Central memory CD4-positive, alpha-beta T cell (primary cell): ENCODE results near the gene NCF2.

Experiments
- DNase-seq: peaks from one replicate; pipeline ENCODE4 v3.0.0; 2022

The NCF2 gene

DNA sequence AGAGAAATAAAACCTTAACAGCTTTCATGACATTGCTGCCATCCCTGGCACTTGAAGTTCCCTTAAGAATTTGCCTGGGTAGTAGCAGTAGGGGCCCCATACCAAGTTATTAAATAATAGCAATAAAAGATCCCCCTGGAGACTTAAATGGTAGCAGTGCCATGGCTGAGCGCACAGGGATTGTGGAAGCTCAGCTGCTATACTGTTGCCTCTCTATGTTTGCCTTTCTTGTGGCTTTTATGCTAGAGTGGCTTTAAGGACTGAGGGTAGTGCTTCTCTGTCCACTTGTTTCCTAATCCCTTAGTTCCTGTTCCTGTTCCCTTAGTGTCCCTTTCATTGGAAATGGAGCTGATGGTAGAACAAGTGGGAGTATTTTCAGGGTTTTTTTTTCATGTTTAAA is 42.1 kb downstream of the NCF2 start:
- DNase-seq: no peak

DNA sequence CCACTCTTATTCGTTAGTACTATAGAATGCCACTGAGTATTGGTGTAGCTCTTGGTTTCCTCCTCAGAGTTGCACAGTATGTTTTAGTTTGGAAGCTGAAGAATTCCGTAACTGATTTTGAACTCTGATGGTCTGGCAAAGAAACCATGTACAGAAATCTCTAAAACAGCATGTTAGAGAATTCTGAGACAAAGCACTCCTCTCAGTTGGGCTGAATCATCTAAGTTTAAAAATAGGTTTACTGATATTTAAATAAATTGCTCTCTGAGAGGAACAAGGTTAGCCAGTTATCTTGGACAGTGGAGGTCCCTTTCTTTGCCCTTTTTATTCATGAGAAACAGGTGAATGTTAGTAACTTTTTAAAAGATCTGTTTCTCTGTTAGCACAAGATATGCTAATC is 43.8 kb downstream of the NCF2 start:
- DNase-seq: no peak

DNA sequence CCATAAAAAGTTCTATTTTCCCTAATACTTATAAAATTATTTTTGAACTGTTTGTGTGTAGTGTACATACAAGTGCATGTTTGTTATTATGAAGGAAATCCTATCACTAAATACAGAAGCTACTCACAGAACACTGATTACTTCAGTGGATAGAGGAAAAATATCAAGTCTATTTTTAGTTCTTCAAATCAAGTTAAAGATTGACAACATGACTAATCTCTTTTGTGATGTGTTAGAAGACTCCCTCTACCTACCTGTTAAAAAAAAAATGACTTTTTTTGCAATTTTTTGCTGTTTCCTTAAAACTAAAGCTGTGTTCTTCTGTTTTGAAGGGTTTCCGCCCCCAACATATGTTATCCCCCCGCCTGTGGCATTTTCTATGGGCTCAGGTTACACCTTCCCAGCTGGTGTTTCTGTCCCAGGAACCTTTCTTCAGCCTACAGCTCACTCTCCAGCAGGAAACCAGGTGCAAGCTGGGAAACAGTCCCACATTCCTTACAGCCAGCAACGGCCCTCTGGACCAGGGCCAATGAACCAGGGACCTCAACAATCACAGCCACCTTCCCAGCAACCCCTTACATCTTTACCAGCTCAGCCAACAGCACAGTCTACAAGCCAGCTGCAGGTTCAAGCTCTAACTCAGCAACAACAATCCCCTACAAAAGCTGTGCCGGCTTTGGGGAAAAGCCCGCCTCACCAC is 45.5 kb downstream of the NCF2 start:
- DNase-seq: no peak

DNA sequence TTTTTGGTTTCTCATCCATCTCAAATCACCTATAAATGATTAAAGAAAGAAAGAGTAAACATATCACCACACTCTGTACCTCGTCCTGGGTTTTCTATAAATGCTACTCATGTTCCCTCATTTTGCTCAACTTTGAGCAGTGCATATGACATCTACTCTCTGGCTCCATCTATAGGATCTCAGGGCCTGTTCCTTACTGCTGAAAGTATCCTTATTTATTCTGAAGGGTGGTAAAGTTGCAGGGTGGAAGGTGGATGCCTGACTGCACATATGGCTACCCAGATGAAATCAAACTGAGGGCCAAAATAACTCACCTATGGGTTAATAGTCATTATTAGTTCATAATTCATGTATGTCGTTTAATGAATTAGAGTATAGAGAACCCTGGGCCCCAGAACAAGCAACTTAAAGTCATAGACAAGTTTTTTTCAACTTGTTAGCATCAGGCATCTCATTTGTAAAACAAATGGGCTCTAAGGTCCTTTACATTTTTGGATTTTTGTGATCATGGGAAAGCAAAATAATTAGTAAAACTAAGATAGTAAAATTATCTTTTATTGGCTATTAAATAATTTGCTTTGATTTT is 46.5 kb downstream of the NCF2 start:
- DNase-seq: peak; percentile 45

DNA sequence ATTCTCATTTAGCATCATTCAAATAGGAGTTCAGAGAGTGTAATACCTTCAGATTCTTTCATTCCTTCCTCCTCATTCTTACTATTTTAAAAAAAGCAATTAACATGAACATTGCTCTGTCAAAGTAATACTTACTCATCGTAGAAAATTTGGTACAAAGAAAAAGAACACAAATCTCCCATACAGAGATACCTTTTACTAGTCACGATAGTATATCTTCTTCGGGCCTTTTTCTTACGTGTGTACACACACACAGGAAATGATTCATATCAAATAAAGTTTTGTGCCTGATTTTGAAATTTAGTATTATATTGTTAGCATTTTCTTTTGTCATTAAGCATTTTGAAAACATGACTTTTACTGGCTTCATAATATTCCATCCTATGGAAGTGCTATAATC is 52.9 kb downstream of the NCF2 start:
- DNase-seq: no peak

DNA sequence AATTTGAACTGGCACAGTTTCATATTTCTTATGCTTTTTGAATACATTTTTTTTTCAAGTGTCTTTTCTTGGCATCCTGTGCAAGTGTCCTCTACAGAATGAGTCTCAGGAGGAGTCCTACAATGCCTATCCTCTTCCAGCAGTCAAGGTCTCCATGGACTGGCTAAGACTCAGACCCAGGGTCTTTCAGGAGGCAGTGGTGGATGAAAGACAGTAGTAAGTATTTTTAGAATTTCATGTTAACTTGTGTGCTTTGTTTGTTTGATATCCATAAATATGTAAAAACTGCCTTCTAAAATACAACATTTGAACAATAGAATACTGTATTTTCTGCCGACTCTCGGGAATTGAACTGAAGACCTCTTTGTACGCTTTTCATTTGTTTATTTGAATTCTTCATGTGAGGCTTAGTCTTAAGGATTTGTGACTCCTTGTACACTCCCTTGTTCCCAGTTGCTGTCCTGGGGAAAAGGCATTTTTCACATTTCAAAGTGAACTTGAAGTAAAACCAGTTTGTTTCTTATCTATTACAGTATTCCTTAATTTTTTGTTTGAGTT is 56.6 kb downstream of the NCF2 start:
- DNase-seq: no peak

DNA sequence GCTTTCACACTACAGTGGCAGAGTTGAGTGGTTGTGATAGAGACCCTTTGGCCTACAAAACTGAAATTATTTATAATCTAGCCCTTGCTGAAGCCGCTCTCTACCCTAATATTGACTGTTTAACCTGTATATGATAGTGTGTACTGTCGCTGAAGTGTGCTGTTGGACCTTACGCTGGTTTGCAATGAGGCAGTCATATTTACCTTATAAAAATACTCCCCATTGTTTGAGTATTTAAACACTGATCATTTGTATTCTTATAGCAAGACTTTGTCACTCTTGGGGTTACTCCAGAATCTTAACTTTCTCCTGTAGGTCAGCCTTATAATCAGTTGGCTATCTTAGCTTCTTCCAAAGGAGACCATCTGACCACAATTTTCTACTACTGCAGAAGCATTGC is 61.7 kb downstream of the NCF2 start:
- DNase-seq: no peak

DNA sequence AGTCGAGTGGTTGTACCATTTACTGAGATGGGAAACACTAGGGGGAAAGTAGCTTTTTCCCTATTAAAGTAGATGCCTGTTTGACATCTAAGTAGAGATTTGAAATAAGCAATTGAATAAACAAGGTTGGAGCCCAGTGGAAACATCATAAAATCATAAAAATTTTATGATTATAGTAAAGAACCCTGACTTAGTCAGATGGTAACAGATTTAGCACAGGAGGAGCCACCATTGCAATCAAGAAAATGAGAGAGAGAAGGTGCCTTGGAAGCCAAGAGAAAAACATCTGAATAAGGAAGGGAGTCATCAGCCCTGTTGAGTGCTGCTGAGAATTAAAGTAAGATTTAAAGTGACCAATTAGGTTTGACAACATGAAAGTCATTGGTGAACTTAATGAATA is 68.2 kb downstream of the NCF2 start:
- DNase-seq: no peak

DNA sequence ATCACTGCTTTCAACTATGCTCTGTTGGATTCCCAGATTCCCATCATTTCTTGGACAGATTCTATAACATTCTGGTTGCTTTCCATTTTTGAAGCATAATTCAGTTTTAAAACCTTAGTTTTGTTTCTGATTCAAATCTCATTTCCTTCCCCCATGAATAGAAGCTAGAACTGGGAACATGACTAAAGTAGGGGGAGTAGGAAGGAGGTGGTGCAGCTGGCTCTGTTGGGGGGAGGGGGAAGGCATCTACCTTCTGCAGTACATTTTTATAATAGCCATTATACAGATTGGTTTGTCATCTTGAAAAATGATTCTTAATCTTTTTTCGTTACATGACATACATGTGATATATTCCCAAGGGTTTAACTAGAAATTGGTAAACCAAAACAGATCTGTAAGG is 69.9 kb downstream of the NCF2 start:
- no peak for DNase-seq

DNA sequence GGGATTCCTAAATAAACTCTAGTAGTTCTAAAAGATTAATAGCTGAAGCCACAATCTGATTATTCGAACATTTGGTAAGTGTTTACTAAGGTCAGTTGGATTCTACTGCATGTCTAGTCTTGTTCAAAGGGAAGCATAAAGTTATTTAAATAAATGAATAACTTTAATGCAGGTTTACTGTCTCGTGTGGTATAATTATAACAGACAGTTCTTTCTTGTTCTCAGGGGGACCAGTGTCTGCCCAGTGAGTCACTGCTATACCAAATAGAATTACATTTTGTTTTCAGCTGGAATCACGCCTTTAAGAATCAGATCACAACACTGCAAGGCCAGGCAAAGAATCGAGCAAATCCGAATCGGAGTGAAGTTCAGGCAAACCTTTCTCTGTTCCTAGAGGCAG is 72.9 kb downstream of the NCF2 start:
- no peak for DNase-seq

DNA sequence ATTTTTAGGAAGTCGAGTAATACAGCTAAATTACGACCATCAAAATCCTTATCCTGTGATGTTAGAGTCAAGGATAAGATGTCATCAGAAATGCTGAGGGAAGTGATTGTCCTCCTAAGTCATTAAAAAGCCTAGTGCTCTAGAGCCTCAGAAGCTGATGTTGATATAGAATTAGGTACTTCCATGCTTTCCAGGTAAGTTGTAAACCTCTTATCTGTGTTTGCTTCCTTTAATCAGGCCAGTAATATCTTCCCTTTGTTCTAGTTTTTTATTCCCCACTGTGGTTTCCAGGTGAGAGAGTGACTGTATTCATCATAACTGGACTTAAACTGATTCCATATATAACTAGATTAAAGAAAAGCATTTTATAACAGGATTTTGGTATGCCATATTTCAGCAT is 73.5 kb downstream of the NCF2 start:
- no peak for DNase-seq

DNA sequence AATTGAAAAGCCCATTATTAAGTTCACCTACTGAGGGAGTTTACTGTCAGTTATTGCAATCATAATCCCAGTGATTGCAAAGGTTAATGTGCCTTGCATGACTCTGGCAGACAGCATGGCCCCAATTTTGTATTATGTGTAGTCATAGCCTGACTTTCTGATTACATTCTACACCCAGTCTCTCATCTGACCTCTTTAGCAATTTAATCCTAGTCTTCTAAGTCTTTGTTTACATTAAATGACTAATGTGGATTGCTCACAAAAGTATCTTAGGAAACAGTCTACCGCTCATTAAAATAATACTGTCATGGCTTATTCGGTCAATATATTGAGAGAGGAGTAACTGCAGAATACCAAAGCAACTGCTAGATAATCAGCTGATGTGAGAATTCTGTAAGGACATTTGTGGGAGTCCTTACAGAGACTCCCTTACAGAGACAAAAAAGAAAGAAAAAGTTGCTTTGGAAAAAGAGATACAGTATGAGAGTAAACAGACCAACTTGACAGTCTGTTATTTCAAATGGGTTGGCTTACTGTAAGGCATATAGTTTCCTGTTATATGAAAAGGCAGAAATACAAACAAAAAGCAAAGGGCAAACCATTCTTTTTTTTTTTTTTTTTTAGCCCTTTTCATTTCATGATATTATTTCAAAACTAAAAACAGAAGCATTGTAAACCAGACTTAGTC is 75.1 kb downstream of the NCF2 start:
- DNase-seq: no peak

DNA sequence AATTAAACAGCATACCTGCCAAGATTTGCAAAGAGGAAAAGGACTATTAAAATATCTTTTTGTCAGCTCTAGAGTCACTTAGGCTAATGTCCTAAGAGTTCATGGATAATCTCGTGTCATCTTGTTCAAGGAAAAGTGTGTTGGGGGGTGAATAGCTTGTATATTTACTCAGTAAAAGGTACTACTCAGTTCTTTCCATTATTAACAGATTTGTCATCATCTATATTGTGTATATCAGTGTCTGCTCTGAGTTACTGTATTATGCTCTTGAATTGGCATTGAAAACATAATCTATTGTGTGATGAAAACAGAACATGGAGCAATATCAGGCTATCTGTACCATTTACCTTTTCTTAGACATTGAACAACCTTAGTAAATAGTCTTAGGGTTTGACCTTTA is 76.0 kb downstream of the NCF2 start:
- DNase-seq: no peak

DNA sequence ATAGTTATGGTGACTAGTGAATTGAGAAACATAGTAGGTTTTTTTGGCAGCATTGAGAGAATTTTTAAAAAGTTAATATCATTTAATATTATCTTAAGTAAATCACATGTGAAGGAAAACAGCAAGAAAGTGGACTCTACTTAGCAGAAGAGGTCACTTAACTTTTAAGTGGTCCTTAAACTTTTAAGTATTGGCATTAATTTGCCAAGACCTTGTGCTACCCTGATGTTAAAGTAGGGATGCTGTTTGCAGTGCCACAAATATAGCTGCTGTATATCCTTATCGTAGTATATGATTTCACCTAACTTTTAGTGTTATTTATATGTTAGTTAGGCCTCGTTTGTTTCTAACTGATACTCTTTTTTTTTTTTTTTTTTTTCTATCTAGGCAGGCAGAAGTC is 77.8 kb downstream of the NCF2 start:
- DNase-seq: no peak

DNA sequence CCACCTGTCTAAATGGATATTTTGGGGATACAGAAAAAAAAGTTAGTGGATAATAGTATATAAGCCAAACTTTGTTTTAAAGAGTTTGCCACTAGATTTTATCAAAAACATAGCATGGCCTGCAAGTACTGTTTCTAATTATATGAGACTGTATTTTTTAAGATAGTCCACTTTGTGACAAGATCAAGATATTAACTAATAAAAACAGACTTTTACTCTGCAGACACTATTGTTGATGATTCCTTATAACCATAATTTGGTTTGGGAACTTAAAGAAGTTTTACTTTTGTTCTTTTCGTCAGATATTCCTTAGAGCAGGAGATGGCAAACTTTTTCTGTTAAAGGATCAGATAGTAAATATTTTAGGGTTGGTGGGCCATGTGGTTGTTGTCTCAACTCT is 81.6 kb downstream of the NCF2 start:
- DNase-seq: no peak

DNA sequence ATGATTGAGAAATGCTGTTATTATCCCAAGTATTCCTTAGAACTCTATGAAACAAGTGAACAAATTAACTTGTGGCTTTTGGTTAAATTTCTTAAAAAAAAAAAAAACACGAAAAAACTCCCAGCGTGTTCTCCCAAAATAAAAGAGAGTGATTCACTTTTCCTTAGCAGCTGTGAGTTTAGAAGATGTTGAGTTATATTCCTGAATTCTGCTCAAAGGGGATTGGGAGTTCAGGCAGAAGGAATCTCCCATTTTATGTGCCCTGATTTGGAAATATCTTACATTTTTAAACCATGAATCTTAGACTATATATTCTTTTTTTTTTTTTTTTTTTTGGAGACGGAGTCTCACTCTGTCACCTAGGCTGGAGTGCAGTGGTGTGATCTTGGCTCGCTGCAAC is 83.7 kb downstream of the NCF2 start:
- no peak for DNase-seq
